ENCODE results near the gene PDHA1. TPM values are rescaled to one million over a fixed set of nuclear protein-coding genes. Genes with fewer than 3 reads are reported as not detected.

PDHA1 gene
- total and polyA plus RNA-seq, 2 donors from 2014 or later, result 206 to 526 TPM

- DNase-seq, result no peak
- no peak for FAIRE-seq
- no peaks in the 10 kb centered on the region for H3K9me3 ChIP-seq (ENCODE audit: control insufficient read depth in 2 of 3, insufficient read depth in 1 of 3, low read length in 3 of 3)
- H3K36me3 ChIP-seq (ENCODE audit: control insufficient read depth in 2 of 3, insufficient read depth in 3 of 3, low read length in 3 of 3), result no peaks in the 10 kb centered on the region
- intact Hi-C loops (cut with DNase I), result no loop called here
- no peak overlapping the region for H3K9ac ChIP-seq (ENCODE audit: low read length in 3 of 3)
- H3K27me3 ChIP-seq (ENCODE audit: control insufficient read depth, insufficient read depth, low read length), result no peaks in the 10 kb centered on the region
- peaks cover 0 to 4% (median 0%) of the 10 kb centered on the region in 3 donors for H3K4me1 ChIP-seq (ENCODE audit: control insufficient read depth in 2 of 3, insufficient read depth in 2 of 3, low read depth in 1 of 3, low read length in 3 of 3)
- no peak overlapping the region for H3K27ac ChIP-seq (ENCODE audit: low read depth in 2 of 2, low read length in 2 of 2)
- no peak overlapping the region for H3K4me3 ChIP-seq (ENCODE audit: low read length in 3 of 3)
- TF ChIP-seq CTCF (IDR thresholded peaks at IDR 0.05; ENCODE audit: borderline replicate concordance, extremely low read depth, insufficient read depth), result no peak
These were observed 26.3 kb downstream of the PDHA1 start for GRCh38 chrX:19370061-19370460.

- H3K27me3 ChIP-seq (ENCODE audit: control insufficient read depth, insufficient read depth, low read length), result no peaks in the 10 kb centered on the region
- intact Hi-C loops (cut with DNase I), result no loop called here
- H3K36me3 ChIP-seq (ENCODE audit: control insufficient read depth in 2 of 3, insufficient read depth in 3 of 3, low read length in 3 of 3), result no peaks in the 10 kb centered on the region
- H3K9ac ChIP-seq (ENCODE audit: low read length in 3 of 3), result peak overlapping the region in 1 of 3 donors; percentile 20
- peak; percentile 77 to 85 (median 83) for DNase-seq
- H3K4me3 ChIP-seq (ENCODE audit: low read length in 3 of 3), result peak overlapping the region; percentile 34 to 54 (median 34)
- TF ChIP-seq CTCF (IDR thresholded peaks at IDR 0.05; ENCODE audit: borderline replicate concordance, extremely low read depth, insufficient read depth), result peak; percentile 64
- H3K9me3 ChIP-seq (ENCODE audit: control insufficient read depth in 2 of 3, insufficient read depth in 1 of 3, low read length in 3 of 3), result no peaks in the 10 kb centered on the region
- peaks cover 0 to 4% (median 0%) of the 10 kb centered on the region in 3 donors for H3K4me1 ChIP-seq (ENCODE audit: control insufficient read depth in 2 of 3, insufficient read depth in 2 of 3, low read depth in 1 of 3, low read length in 3 of 3)
- H3K27ac ChIP-seq (ENCODE audit: low read depth in 2 of 2, low read length in 2 of 2), result no peak overlapping the region
- peak; percentile 58 for FAIRE-seq
These were observed 28.4 kb downstream of the PDHA1 start for GRCh38 chrX:19372170-19372546.

GRCh38 chrX:19372547-19373331 is 29.0 kb downstream of the PDHA1 start:
- peaks cover 0 to 4% (median 0%) of the 10 kb centered on the region in 3 donors for H3K4me1 ChIP-seq (ENCODE audit: control insufficient read depth in 2 of 3, insufficient read depth in 2 of 3, low read depth in 1 of 3, low read length in 3 of 3)
- FAIRE-seq, result no peak
- H3K9me3 ChIP-seq (ENCODE audit: control insufficient read depth in 2 of 3, insufficient read depth in 1 of 3, low read length in 3 of 3), result no peaks in the 10 kb centered on the region
- peak overlapping the region in 1 of 3 donors; percentile 20 for H3K9ac ChIP-seq (ENCODE audit: low read length in 3 of 3)
- no peaks in the 10 kb centered on the region for H3K36me3 ChIP-seq (ENCODE audit: control insufficient read depth in 2 of 3, insufficient read depth in 3 of 3, low read length in 3 of 3)
- H3K27ac ChIP-seq (ENCODE audit: low read depth in 2 of 2, low read length in 2 of 2), result no peak overlapping the region
- H3K27me3 ChIP-seq (ENCODE audit: control insufficient read depth, insufficient read depth, low read length), result no peaks in the 10 kb centered on the region
- no peak for TF ChIP-seq CTCF (IDR thresholded peaks at IDR 0.05; ENCODE audit: borderline replicate concordance, extremely low read depth, insufficient read depth)
- intact Hi-C loops (cut with DNase I), result no loop called here
- DNase-seq, result peak; percentile 25 to 70 (median 46)
- H3K4me3 ChIP-seq (ENCODE audit: low read length in 3 of 3), result peak overlapping the region; percentile 34 to 54 (median 34)
